LHCN-M2 (cell line): ENCODE measurements around the gene CC2D2B. TPM values are rescaled to one million over a fixed set of nuclear protein-coding genes. Genes with fewer than 3 reads are reported as not detected.
"Not testable (repeated sequence)": the region's sequence is repeated elsewhere in the genome, so short reads cannot be mapped to it uniquely, and the experiment has no call there.

Experiments used
- DNase-seq: peaks from one replicate; pipeline ENCODE4 v3.0.0-alpha.2; 2012; ENCODE audit warnings: low read depth
- polyA plus RNA-seq: library from polyadenylated mRNA; unstranded; fragments of >200 nt; gene quantifications from one replicate; pipeline ENCODE4 v1.2.1, GENCODE V29; 2012; ENCODE audit warnings: missing spikeins
- total RNA-seq: library from RNA; depleted of rRNA; stranded (reverse); fragments of >200 nt; gene quantifications from 2 replicates; pipeline ENCODE4 v1.2.3, GENCODE V29; 2014; rRNA removed

The CC2D2B gene, protein sequence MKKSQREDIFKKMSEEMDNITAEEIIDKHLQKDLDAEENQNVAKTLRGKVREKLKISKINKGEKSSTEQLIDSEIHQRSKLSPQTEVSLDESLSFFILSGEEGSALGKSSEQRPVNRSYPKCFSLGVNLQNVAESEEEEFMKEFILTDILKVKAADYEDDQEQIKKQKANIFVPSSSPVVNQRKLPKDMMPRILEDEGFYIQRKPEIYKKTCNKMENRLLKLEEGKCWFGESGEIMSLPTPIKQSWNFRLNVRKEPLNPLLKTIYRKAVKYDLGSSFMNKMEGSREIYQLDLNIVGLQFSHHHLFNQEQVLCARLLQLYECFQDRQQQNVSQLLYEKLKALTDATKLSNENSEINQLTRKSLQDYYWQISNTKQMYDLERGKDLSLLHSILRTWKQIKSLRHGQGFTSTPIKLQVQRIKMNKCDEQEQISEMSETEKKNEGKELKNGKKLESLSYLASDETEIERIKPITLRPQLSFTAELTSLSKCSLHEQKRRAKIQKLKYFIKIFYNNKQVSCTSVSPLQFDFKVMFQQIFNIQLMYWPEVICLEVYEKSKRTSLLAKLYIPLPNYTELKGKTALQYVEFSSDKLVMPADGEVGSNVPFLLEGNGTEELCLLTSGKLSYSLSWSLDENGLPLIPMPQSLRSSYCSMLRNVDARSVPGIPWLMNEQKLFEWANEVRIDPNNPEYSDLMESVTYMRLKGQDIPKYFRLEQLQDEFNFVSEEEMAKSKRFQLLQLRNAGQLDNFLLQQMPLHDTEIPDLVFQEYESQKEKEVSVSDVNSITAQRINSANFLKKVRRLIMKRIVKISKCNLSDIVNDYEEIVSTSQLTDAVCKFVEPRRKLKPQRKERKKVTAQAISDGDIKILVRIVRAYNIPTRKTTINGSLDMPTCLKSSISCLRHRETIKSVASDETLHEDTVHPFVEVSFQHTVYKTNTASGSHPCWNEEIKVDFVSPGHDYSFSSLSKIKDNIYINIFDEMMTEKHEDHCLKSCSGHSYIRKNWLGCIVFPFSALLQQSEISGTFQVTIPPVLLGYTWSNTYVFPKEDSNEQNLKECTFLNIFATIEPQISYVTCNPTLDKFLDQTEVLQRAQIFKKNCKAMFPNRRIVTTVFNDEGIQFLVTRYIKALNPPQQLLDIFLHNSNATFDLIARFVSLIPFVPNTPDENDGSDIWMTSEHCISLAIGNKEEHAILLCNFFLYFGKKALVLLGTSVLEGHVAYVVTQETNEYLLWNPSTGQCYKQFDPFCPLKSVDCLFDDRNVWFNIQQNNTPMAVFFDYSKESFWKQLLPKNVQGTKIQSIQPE (N-terminal part only)
- 0.11 and 0.71 TPM in 2 replicates for total RNA-seq
- not detected for polyA plus RNA-seq

DNA sequence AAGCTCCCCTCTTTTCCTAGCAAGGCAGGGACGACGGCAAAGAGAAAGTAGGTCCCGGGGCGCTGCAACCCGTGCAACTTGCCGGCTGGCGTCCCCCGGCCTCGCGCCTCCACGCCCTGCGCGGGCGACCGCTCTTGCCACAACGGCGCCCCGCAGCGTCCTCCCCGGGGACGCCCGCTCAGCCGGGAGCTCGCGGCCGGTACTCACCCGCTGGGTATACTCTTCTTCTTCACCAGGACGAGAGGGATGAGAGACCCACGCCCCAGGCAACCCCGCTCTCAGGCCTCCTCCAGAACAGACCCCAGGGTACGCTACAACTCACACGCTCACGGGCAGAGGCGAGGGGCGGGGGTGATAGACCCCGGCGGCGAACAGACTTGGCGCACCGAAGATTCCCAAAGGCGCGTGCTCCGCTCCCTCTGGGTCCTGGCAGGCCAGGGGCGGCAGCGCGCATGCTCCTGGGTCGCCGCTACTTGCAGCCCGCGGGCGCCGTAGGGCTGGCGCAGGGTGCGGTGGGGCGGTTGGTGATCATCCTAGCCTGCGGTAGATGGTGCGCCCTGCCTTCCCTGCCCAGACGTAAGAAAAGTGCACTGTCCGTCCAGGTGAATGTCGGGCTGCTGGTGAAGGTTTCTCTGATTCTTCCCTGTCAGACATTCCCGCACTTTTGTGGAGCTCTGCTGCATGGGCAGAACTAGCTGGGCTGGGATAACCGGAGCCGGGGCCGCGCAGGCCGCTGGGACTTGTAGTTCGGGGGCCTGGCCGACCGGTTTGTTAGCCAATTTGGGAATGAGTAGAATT lies at the start of gene CC2D2B:
CC2D2B (plus strand) TSS at position 520 of the 798 bp plus-strand sequence. CDS start 3,349 bp downstream, outside the sequence.
- DNase-seq: peak; percentile 75

DNA sequence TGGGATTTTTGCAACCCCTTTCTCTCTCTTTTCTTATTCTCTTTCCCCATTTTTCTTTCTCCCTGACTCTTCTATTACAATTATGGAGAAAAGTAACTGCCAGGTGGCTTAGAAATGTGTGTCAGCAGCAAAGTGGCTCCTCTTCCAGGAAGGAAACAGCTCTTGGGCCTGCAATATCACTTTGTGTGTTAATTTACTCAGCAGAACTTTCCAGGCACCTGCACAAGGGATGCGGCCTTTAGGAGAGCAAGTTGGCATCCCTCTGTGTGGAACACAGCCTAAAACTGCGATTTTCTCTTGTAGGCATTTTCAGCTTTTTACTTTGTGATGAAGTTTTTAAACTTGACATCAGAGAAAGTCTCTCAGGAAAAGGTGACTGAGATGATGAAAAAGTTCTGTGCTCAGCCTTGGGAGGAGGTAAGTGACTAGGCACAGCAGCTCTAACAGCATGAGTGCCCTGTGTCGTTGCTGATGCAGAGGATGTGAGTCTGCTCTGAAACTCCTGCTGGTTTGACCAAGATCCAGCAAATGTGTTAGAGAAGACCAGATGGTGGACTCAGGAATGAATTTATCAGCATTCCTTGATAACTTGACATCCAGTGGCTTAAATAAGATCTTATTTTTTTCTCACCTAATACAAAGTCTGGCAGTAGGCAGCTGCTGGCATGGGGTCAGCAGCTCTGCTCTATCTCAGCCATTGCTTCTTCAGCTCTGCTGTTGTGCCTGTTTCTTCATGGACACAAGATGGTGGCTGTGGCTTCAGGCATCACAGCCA lies 47.4 kb upstream of the CC2D2B start:
- no peak for DNase-seq

DNA sequence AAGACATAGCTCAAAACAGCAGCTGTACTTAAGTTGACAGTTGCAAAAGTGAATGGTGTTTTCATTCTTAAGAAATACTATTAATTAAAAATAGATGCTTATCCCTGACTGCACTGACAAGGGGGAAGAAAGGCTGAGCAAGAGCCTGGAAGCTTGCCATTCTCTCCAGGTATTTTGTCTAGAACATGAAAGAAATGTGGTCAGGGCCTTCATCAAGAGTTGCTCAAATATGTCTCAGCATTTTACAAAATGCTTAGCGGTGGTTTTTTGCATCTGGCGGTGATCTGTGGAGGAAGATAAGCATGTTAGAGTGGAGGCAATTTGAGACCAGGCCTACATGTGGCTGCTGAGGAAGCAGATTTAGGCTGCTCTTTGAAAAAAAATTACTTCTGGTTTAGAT lies 46.4 kb upstream of the CC2D2B start:
- no peak for DNase-seq

DNA sequence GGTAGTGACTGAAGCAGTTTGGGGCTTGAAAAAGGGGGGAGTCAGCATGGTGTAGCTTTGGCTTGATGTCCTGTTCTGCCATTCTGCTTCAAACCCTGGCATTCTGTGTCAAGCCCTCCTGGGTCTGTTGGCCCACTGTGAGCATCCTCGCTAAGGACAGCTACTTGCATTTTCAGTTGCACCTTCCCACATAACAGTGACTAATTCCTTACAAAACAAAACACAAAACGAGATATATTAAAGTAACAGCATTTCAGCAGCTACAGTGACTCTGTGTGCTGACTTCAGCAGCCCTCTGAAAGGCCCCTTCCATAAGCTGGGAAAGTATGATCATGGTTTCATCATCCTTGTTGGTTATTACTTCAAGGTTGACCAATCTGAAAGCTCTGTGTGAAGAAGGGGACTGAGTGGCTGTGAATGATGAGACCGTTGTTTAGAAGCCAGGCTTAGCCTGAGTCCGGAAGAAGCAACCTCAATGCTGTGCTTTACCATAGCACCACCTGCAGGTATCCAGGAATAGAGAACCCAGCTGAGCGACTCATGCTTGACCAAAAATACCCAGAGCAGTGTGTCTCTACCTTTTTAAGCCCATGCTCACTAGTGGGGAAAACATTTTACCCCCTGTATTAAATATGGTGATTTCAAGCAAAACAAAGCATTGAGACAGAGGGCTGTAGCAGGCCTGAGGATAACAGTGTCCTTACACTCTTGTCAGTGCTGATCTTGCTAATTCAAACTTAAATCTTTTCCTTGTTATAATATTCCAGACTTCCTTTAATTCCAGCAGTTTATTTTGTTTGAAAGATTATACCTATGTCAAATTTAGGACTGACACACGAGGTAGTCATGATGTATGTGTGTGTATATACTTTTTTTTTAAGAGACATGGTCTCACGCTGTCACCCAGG lies 42.6 kb upstream of the CC2D2B start:
- peak; percentile 72 for DNase-seq

DNA sequence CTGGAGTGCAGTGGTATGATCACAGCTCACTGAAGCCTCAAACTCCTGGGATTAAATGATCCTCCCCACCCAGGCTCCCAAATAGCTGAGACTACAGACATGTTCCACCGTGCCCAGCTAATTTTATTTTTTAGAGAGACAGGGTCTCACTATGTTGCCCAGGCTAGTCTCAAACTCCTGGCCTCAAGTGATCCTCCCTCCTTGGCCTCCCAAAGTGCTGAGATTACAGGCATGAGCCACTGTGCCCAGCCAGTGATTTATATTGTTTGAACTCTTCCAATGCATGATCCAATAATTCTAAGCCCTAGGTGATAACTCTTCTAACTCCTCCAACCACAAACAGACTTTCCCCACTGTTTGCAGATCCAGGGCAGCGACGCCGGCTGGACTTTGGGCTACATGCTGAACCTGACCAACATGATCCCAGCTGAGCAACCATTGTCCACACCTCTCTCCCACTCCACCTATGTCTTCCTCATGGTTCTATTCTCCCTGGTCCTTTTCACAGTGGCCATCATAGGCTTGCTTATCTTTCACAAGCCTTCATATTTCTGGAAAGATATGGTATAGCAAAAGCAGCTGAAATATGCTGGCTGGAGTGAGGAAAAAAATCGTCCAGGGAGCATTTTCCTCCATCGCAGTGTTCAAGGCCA lies 41.8 kb upstream of the CC2D2B start:
- no peak for DNase-seq

DNA sequence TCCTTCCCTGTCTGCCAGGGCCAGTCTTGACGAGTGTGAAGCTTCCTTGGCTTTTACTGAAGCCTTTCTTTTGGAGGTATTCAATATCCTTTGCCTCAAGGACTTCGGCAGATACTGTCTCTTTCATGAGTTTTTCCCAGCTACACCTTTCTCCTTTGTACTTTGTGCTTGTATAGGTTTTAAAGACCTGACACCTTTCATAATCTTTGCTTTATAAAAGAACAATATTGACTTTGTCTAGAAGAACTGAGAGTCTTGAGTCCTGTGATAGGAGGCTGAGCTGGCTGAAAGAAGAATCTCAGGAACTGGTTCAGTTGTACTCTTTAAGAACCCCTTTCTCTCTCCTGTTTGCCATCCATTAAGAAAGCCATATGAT lies 41.3 kb upstream of the CC2D2B start:
- DNase-seq: no peak

DNA sequence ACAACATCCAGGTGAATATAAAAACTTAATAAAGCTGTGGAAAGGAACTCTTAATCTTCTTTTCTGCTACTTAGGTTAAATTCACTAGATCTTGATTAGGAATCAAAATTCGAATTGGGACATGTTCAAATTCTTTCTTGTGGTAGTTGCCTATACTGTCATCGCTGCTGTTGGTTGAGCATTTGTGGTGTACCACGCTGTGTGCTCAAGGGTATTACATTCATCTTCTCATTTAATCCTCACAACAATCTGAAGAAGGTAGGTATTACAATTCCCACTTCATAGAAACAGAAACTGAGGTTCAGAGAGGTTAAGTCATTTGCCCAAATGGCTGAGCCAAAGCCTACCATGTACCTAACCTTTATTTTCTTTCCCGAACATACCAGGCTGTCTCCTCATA lies 39.9 kb upstream of the CC2D2B start:
- DNase-seq: no peak

DNA sequence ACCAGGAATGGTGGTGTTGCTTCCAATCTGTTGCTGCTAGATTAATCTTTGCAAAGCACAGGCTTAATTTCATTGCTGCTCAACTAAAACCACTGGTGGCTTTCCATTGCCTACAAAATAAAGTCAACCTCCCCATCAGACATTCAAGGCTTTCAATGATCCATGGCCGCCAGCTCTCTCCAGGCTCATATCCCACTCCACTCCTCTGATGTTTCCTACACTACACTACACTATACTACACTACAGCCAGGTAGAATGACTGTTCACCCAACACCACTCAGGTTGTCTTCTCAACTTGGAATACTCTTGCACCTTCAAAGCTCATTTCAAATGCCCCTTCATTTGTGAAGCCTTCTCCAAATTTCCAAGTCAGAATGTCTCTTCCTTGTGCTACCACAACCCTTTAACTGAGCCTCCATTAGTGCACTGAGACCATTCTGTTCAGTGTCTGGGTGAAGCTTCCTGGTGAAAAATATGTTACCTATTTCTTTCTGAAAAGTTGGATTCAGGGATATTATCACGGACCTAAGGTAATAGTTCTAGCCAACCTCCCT lies 35.5 kb upstream of the CC2D2B start:
- DNase-seq: no peak

DNA sequence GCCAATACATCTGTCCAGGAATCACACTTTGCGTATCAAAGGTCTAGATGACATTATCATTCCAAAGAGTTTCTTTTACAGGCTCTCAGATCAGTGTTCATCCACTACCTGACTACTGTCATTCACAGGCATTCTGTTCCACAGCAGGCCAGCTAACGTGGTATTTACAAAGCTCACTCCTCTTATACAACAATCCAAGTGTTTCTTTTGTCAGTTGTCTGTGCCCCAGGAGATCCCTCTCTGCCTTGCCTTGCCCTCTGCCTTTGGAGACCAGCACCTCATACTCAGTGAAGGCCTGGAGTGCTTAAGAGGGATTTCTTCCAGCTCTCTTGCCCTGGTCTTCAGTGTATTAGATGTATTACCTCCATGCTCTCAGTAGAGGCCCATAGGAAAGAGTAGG lies 34.6 kb upstream of the CC2D2B start:
- DNase-seq: no peak

DNA sequence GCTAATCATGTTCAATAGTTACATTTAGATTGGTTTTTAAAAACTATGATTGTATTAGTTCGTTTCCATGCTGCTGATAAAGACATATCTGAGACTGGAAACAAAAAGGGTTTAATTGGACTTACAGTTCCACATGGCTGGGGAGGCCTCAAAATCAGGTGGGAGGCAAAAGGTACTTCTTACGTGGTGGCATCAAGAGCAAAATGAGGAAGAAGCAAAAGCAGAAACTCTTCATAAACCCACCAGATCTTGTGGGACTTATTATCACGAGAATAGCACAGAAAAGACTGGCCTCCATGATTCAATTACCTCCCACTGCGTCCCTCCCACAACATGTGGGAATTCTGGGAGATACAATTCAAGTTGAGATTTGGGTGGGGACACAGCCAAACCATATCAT lies 34.1 kb upstream of the CC2D2B start:
- no peak for DNase-seq

DNA sequence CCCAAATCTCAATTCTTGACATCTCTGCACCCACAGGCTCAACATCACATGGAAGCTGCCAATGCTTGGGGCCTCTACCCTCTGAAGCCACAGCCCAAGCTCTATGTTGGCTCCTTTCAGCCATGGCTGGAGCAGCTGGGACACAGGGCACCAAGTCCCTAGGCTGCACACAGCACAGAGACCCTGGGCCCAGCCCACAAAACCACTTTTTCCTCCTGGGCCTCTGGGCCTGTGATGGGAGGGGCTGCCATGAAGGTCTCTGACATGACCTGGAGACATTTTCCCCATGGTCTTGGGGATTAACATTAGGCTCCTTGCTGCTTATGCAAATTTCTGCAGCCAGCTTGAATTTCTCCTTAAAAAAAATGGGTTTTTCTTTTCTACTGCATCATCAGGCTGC lies 33.0 kb upstream of the CC2D2B start:
- not testable (repeated sequence) for DNase-seq

DNA sequence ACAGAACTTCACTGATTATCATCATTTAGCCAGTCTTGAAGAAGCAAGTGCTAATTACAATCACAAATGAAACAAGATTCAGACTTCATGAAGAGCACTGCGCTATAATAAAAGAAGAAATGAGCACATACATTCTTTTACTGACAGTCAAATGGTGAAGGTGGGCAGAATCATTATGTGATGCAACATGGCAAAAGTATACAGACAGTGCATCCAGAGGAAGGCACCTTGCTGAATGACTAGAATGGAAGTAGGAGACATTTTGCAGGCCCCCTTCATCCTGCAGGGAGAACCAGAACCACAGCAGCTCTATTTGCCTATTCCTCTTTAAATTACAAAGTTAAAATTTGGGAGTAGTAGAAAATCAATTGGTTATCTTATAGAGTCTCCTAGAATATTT lies 31.0 kb upstream of the CC2D2B start:
- DNase-seq: no peak

DNA sequence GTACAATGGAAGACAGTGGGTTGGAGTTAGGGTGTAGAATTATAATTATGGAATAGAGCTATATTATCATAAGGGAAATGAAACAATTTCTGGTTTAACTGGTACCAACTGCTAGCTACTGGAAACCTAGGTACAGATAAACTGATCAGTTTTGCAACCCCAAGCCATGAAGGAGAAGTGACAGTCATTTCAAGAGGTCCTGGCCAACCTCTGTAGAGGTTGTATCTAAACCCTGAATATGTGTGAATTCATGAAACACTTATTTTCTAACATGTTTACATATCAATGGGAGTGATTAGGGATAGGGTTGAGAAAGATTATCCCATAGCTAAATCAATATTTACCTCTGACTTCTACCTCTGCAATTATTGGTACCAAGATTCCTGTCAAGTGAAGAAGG lies 29.9 kb upstream of the CC2D2B start:
- no peak for DNase-seq

DNA sequence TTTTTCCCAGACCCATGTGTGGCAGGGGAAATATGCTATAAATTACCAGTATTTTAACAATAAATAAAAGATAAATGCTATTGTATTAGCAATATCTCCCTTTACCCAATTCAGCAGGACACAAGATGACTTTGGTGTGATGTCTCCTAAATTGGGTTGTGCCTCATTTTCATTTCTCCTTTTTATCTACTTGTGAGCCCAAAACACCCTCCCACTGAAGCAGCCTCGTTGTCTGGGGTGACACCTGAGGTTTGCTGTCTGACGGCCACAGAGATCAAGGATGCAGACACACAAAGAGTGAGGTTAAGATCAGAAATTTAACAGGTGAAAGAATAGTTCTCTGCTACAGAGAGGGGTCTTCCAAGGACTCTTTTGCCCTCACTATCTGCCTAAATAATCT lies 27.1 kb upstream of the CC2D2B start:
- no peak for DNase-seq

DNA sequence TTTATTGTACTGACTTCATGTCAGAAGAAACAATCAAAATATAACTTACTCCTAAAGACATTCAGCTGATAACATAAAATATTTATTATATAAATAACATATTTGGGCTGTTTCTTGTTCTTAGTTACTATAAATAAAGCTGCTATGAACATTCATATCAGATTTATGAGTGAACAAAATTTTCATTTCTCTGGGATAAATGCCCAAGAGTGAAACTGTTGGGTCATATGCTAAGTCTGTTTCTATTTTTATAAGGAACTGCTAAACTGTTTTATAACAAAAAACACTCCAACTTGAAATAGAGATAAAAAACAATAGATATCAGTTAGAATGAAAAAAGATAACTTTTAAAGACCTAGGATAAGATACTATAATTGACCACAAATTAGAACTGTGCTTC lies 26.5 kb upstream of the CC2D2B start:
- no peak for DNase-seq

DNA sequence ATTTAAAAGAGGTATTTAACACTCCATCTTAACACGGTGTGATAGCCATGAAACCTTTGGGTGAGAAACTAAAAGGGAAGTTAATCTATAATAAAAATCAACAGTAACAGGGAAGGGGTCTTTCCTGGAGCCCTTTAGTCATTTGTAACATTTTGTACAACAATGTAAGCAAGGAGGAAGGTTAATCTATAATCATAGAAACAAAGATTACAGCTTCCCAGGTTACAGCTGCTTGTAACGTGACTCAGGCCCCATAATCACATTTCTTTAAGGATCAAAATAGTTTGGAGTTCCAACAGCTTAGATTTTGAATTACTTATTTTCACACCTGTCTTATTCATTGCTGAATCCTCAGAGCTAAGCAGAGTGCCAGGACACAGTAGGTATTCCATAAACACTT lies 17.9 kb upstream of the CC2D2B start:
- DNase-seq: no peak

DNA sequence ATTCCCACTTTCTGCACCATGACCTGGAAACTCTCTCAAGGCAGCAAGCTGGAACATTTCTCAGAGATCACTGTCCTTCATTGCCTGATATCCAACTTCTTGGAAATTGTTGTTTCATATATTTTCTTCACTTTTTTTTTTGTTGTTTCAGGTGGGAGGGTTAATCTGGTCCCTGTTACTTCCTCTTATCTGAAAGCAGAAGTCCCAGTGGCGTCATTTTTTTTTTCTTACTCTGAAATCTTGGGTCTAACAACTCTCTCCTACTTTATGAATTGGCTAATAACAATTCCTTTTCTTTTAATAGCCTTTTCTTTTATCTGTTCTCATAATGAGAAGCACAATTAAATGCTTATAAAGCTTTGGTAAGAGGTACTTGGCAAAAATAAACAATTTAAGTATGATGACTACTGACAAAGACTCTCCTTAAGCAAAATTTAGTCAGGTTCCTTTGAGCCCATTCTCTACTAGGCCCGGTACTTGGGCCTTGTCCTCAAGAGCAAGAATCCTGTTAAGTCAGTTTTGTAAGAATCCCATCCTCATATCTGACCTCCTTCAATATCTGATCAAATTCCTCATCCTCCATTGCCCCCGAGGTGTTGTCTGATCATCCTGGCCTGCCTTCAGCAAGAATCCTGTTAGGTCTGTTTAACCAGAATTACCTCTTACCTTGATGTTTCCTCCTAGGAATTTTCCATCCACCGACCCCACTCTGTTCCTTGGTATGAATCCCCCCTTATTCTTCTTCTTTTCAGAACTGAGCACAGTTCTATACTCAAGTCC lies 11.5 kb upstream of the CC2D2B start:
- no peak for DNase-seq
